NCI-H774 (cell line): ENCODE data around the gene RPL41.
A peak's percentile ranks its signal among the peaks of the same experiment; 100 is the strongest.
"Not testable (repeated sequence)": the region's sequence is repeated elsewhere in the genome, so short reads cannot be mapped to it uniquely, and the experiment has no call there.

Experiments used
- DNase-seq: peaks from one replicate; lab custom pipeline; 2025; lab: John Stamatoyannopoulos, UW

The RPL41 gene

GRCh38 chr12:56116267-56117081 is at the start of gene RPL41:
Gene RPL41 (plus strand): TSS chr12:56116633.
- DNase-seq, result peak; percentile 97

GRCh38 chr12:56071648-56072047 is 44.8 kb upstream of the RPL41 start:
- no peak for DNase-seq

GRCh38 chr12:56074396-56074795 is 42.0 kb upstream of the RPL41 start:
- DNase-seq, result no peak

DNA sequence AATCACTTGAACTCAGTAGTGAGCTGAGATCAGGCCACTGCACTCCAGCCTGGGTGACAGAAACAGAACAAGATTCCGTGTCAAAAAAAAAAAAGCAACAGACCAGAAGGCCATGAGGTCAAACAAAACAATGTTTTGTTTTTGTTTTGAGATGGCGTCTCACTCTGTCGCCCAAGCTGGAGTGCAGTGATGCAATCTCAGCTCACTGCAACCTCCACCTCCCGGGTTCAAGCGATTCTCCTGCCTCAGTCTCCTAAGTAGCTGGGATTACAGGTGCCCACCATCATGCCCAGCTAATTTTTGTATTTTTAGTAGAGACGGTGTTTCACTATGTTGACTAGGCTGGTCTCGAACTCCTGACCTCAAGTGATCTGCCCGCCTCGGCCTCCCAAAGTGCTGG is 38.5 kb upstream of the RPL41 start:
- not testable (repeated sequence) for DNase-seq

- DNase-seq, result no peak
Observed at GRCh38 chr12:56078427-56078826, 38.0 kb upstream of the RPL41 start.

- peak; percentile 64 for DNase-seq
Observed at GRCh38 chr12:56078931-56079722, 37.3 kb upstream of the RPL41 start.

DNA sequence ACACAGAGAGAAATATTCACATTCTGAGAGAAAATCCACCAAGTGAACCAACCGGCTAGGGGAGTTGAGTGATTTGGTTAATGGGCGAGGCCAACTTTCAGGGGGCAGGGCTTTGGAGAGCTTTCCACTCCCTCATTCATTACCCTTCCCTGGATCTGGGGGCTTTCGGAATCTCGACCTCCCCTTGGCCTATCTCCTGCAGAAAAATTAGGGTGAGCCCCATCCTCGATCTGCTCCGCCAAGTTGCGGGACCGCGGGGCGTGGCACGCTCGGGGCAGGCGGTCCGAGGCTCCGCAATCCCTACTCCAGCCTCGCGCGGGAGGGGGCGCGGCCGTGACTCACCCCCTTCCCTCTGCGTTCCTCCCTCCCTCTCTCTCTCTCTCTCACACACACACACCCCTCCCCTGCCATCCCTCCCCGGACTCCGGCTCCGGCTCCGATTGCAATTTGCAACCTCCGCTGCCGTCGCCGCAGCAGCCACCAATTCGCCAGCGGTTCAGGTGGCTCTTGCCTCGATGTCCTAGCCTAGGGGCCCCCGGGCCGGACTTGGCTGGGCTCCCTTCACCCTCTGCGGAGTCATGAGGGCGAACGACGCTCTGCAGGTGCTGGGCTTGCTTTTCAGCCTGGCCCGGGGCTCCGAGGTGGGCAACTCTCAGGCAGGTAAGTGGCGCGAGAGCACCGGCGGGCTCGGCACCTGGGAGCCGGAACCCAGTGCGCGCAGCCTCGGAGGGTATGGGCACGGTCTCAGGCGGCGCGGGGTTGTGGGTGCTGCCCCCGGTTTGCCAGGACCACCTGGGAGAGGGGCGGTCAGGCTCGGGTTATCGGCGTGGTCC is 36.5 kb upstream of the RPL41 start, which contains the start of gene ERBB3:
ERBB3 (plus strand) TSS at position 443 of the 833 bp plus-strand sequence; CDS start at position 579, 136 bp downstream.
- DNase-seq, result peak; percentile 65

DNA sequence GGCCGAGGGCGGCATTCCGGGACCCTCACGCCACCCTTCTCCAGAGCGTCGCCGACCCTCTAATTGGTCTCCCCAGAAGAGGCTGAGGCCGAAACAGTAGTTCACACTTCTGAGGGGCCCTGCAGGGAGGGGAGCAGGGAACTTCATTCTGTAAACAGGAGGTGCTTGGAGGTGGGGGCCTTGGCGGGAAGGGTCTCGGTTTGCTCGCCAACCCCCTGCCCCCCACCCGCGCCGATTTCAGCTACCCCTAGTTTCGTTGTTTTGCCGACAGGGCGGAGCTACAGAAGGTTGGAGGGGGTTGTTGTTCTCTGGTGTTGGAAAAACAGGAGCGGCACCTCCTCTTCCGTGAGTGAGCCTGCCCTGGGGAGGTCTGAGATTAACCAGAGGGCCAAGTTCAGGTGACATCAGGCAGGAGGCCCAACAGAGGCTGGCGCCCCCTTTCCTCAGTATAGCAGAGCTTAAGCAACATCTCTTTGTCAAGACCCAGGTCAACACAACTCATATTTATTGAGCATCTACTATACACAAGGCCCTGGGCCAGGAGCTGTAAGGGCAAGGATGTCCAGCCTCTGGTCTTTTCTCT is 35.8 kb upstream of the RPL41 start:
- DNase-seq, result no peak

DNA sequence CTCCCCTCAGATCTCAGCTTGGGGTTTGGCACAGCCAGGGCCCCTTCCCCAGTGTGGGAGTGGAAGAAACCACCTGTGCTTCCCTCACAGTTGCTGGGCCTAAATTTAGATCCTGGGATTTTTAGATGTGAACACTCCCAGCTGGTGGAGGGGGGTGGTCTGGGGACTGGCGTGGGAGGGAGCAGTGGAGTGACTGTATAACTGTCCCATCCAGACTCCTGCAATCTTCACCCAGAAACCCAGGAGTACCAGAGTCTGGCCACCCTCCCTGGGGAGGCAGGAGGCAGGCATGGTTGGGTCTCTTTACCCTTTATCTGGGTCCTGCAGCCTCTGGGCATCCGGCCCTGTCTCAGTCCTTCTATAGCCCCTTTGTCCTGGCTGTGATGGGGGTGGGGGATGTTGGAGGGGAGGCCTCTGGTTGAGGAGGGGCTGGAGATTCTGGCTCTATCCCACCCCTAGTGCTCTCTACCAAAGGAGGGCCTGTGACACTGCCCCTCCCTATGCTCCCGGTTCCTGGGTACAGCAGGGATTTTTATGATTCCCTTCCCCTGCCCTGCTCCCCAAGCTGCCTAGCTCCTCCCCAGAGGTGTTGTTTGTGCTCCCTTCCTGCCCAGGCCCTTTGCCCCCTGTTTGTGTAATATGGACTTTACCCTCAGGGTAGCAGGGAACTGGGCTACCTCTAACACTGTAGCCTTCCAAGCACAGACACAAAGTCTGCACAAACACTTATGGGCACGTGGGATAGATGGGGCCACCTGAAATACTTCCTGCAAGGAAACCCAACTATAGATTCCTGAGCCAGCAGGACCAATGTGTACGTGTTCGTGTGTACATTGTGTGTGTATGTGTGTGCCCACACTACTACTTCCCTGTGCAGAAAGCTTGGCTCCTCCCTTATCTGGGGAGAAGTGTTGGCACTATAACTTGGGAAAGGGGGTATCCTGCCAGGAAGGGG is 34.8 kb upstream of the RPL41 start:
- no peak for DNase-seq

- no peak for DNase-seq
Observed at GRCh38 chr12:56082382-56082781, 34.1 kb upstream of the RPL41 start.

DNA sequence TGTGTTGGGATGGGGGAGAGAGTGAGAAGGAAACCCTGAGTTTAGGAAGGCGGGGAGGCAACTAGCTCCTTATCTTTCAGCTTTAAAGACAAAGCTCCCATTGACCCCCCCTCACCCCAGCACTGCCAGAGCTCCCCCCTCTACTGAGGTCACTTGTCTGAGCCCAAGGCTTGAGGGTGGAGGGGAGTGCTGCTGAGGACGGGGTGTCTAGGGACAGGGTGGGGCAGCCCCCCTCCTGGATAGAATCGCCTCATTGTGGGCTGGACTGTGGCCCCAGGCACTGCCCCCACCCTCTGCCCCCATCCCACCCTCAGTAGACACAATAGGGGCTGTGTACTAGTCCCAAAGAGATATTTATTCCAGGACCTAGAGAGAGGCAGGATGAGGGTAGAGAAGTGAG is 33.5 kb upstream of the RPL41 start:
- no peak for DNase-seq

- no peak for DNase-seq
Observed at GRCh38 chr12:56084958-56085543, 31.4 kb upstream of the RPL41 start.

DNA sequence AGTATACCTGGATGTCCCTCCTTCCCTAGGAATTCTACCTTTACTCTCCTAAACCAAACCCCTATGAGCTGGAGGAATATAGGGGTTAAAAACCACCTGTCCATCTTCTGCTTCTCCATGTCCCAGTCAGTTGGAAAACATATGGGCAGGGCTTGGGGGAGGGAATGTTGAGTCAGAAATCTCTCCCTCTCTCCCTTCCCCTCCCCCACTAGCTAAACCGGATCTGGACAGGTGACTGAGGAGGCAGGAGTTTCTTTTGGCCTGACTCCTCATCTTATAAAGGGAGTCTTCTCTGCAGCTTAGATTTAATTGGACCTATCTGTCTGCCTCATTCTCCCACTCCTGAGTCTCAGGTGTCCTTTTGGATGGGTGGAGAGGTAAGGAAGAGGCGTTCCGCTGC is 30.3 kb upstream of the RPL41 start:
- DNase-seq, result no peak

- no peak for DNase-seq
Observed at GRCh38 chr12:56086608-56087007, 29.8 kb upstream of the RPL41 start.

- peak; percentile 72 for DNase-seq
Observed at GRCh38 chr12:56087220-56087619, 29.2 kb upstream of the RPL41 start.

GRCh38 chr12:56097738-56098137 is 18.7 kb upstream of the RPL41 start:
- DNase-seq, result no peak

DNA sequence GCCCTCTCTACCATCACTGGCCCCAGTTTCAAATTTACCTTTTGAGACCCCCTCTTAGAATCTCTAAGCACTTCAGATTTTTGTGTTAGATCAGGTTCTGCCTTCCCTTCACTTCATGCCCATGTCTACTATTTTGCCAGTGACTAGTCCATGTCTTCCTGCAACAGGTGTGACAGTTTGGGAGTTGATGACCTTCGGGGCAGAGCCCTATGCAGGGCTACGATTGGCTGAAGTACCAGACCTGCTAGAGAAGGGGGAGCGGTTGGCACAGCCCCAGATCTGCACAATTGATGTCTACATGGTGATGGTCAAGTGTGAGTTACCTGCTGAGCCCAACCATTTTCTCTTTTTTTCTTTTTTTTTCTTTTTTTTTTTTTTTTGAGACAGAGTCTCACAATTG is 17.8 kb upstream of the RPL41 start:
- DNase-seq, result no peak

GRCh38 chr12:56099787-56100186 is 16.6 kb upstream of the RPL41 start:
- no peak for DNase-seq

DNA sequence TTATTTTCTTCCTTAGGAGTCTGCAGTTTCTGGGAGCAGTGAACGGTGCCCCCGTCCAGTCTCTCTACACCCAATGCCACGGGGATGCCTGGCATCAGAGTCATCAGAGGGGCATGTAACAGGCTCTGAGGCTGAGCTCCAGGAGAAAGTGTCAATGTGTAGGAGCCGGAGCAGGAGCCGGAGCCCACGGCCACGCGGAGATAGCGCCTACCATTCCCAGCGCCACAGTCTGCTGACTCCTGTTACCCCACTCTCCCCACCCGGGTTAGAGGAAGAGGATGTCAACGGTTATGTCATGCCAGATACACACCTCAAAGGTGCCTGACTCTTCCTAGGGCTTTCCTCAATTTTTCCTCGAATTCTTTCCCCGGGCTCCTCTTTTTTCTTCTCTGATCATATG is 15.4 kb upstream of the RPL41 start:
- no peak for DNase-seq

DNA sequence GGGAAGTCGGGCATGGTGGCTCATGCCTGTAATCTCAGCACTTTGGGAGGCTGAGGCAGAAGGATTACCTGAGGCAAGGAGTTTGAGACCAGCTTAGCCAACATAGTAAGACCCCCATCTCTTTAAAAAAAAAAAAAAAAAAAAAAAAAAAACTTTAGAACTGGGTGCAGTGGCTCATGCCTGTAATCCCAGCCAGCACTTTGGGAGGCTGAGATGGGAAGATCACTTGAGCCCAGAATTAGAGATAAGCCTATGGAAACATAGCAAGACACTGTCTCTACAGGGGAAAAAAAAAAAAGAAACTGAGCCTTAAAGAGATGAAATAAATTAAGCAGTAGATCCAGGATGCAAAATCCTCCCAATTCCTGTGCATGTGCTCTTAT is 13.8 kb upstream of the RPL41 start:
- no peak for DNase-seq
